Neural progenitor cell (in vitro differentiated cells): ENCODE data around the gene ZDHHC8.

Experiments used
- EZH2 ChIP-seq: fragments of 200-600 bp; sonication (generic); IDR thresholded peaks from 2 replicates; pipeline ENCODE4 v1.6.1; 2017; ENCODE audit warnings: antibody characterized with exemption, mild to moderate bottlenecking, moderate library complexity
- EZH2phosphoT487 ChIP-seq: fragments of 200-600 bp; sonication (generic); IDR thresholded peaks from 2 replicates; pipeline ENCODE4 v1.6.1; 2017; ENCODE audit warnings: antibody characterized with exemption
- TF ChIP-seq, protein P1 (sequence below): fragments of 200-600 bp; sonication (generic); IDR thresholded peaks from 2 replicates; pipeline ENCODE4 v1.5.1; 2017; ENCODE audit warnings: antibody characterized with exemption, mild to moderate bottlenecking

DNA sequence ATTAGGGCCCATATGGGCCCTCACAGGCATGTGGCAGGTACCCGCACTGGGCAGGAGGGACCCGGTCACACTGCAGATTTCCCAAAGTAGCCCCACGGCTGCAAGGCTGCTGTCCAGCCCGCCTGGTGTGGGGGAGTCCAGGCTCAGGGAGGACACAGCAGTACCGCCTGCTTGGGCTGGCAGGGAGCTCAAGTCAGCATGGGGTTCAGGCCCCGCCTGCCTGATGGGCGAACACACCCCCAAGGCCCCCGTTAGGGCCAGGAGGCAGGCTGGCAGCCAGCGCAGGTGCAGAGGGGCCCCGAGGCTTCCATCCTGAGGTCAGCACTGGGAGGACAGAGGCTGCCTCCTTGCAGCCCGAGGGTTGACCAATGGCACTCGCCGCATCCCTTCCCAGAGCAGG lies 5.5 kb downstream of the ZDHHC8 start:
- TF ChIP-seq, protein P1, sequence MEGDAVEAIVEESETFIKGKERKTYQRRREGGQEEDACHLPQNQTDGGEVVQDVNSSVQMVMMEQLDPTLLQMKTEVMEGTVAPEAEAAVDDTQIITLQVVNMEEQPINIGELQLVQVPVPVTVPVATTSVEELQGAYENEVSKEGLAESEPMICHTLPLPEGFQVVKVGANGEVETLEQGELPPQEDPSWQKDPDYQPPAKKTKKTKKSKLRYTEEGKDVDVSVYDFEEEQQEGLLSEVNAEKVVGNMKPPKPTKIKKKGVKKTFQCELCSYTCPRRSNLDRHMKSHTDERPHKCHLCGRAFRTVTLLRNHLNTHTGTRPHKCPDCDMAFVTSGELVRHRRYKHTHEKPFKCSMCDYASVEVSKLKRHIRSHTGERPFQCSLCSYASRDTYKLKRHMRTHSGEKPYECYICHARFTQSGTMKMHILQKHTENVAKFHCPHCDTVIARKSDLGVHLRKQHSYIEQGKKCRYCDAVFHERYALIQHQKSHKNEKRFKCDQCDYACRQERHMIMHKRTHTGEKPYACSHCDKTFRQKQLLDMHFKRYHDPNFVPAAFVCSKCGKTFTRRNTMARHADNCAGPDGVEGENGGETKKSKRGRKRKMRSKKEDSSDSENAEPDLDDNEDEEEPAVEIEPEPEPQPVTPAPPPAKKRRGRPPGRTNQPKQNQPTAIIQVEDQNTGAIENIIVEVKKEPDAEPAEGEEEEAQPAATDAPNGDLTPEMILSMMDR = no peak
- no peak for TF ChIP-seq EZH2
- TF ChIP-seq EZH2phosphoT487 = no peak
